RPMI7951 (cell line): ENCODE measurements around the gene STK38L. TPM values are rescaled to one million over a fixed set of nuclear protein-coding genes. Genes with fewer than 3 reads are reported as not detected.

ENCODE experiments used
- DNase-seq: peaks from one replicate; pipeline ENCODE4 v3.0.0-alpha.2; 2012; ENCODE audit warnings: low read depth
- total RNA-seq: library from RNA; depleted of rRNA; stranded (reverse); fragments of >200 nt; shearing (Covaris generic); gene quantifications from 2 replicates; pipeline ENCODE4 v1.2.3, GENCODE V29; 2014; rRNA removed

Gene STK38L
- total RNA-seq, result 11.0 and 14.7 TPM in 2 replicates

DNA sequence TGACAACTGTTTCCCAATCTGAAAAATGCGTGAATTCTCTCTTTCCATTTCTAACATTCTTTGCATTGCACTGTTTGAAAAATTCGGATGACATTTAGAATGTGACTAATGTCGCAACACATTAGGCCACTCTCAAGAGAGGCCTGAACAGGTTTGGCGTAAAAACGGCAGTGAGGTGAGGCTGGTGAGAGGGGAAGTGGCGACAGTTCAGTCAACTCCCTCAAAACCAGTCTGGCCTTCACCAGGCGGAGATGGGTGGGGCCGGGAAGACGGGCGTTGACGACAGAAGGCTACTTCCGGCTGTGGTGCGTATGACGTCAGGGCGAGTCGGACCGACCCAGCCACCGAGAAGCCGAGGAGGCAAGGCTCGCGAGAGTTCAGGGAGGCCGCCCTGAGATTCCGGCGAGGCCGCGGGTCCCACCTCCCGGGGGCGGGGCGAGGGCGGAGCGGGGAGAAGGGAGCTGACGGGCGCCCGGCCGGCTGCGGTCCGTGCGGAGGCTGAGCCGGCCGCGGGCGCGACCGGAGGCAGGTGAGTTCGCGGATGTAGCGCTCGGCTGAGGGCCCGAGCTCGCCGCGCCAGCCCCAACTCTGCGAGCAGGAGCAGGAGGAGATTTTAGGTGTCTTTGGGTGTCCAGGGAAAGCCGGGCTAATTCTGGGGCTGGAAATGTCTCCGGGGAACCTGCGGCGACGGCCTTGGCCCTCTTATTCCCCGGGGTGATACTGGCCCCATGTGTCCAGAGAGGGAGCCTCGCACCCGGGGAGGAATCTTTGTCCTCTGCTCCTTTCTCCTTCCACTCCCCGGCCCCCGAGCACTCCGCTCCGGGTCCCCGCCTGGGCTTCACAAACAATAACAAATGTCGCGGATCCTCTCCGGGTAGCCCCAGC is at the start of gene STK38L:
Gene STK38L, plus strand, starts transcription at position 483 of the 885 bp plus-strand sequence. CDS start 53,435 bp downstream, outside the sequence.
- DNase-seq, result peak; percentile 93

DNA sequence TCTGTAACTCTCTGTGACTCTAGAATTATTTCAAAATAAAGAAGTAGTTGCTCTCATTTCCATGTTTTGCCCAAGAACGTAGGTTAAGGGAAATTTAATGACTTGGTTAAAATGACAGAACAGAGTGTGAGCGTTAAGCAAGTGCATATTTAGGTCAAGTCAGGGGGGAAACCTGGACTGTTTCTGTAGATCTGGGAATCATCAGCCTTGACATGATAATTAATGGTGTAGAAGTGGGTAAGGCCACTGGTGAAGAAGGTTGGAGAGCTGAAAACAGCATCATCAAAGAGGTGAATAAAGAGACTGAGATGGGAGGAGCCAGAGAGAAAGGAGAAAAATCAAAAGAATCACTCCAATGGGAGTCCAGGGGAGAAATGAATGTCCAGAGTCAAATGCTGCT is 49.4 kb upstream of the STK38L start:
- no peak for DNase-seq

DNA sequence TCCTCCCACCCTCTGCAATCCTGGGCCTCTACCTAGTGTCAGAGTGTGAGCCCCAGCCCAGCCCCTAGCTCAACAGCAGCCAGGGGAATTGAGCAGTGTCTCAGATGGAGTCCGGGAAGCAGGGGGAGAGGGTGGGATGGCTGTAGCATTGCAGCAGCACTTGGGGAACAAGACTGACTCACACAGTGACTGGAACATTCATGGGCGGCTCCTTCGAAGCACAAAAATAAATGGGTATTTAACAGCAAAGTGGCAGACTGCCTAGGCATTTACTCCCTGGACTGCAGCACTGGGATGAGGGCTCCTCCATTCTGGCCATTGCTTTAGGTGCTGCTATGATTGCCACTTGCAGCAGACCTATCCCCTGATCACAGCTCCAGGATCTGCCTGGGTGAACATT is 46.0 kb upstream of the STK38L start:
- DNase-seq, result no peak

DNA sequence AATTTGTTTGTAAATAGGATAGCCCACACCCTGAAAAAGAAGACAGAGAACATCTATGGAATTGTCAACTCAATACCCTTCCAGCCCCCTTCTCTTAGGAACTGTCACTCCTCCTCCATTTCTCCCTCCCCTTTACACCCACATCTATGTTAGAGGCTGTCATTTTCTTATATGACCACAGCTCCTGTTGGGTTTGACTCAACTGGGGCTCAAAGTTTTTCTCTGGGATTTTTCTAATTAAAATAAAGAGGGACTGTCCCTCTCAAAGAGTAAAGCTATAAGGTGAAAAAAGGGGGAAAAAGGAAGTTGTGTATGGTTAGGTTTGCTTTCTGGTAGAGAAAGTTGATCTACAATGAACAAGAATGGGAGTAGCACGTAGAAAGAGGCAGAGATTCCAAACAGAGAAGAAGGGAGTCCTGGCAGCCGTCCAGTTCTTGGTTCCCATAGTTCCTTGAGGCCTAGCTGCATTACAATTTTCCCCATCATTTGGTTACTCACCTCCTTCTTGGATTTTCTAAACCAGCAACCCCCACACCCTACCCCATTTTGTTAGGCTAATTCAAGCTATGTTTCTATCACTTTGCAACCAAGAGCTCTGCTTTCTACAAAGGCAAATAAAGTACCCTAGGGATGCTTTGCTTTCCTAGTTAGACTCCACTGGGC is 44.3 kb upstream of the STK38L start:
- no peak for DNase-seq

DNA sequence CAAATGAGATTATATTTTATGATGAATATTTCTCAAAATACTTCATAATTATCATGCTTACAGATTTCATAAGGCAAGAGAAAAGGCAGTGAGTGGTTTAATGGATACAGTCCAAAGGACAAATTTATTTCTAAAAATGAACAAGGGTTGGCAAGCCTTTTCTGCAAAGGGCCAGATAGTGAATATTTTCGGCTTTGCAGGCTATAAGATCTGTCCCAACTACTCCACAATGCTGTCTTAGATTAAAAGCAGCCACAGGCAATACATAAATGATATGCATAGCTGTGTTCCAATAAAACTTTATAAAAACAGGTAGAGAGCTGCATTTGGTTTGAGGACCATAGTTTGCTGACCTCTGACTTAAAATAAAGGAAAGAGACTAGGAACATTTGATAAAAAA is 42.9 kb upstream of the STK38L start:
- DNase-seq, result no peak

DNA sequence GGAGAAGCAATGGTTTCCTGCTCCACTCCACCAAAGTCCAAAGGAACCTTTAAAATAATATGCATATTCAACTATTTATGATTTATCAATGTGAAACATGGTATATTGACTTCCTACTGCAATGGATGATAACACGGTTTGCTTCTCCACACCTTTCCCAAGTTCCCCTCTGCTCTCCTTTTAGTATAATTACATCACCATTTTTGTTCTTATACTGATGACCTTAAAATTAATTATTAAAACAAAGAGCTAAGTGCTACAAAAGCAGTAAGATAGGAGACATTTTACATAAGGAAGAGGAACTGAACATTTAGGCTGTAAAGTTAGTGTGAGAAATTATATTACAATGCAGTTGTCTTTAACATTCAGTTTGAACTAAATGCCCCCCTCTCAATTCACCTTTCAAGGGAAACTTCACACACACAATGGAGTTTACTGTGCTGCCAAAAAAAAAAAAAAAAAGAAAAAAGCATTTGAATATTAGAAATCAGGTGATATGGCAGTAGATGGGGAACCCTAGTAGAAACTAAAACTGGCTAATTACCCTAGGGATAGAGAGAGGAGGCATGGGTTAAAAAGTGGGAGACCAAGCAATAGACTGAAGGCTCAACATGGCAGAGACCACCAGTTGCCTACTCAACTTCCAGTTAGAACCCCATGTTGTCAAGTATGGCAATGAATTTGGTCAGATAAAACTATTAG is 37.1 kb upstream of the STK38L start:
- DNase-seq, result no peak

DNA sequence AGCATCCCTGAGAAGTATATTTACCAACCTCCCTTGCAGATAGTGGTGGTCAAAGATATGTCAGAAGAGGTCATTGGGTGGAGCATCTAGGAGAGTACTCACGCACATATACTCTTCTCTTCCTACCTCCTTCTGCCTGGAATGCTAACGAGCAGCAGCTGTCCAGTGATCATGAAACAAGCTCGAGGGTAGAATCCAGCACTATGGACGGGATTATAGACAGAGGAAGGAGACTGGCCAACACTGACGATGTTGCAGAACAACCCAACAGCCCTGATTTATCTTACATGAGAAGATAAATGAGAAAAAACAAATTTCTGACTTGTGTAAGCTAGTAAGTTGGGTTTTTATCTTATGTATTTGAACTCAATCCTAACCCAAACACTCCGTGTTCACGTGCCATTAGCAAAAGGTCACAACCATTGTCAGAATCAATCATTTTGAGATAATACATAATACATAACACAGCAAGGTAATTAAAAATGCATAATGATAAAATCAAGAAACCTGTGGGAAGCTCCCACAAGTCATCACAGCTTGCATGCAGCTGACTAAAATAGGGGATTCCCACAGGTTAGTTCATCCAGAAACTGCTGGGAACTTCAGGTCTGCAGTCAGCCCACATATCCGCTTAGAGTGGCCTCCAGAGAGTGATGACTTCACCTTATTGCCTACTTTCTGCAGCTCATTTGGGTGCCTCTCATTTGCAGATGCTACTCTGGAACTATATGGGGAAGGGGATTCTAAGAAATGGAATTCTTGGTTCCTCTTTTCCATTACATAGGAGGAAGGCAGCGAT is 36.3 kb upstream of the STK38L start:
- peak; percentile 10 for DNase-seq

DNA sequence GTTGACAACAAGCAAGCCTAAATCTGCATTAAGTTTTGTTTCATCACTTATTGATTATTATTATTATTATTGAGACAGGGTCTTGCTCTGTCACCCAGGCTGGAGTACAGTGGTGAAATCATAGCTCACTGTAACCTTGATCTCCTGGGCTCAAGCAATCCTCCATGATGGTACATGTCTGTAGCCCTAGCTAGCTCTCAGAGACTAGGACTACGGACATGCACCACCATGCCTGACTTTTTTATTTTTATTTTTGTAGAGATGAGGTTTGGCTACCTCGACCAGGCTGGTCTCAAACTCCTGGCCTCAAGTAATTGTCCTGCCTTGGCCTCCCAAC is 35.7 kb upstream of the STK38L start:
- no peak for DNase-seq

DNA sequence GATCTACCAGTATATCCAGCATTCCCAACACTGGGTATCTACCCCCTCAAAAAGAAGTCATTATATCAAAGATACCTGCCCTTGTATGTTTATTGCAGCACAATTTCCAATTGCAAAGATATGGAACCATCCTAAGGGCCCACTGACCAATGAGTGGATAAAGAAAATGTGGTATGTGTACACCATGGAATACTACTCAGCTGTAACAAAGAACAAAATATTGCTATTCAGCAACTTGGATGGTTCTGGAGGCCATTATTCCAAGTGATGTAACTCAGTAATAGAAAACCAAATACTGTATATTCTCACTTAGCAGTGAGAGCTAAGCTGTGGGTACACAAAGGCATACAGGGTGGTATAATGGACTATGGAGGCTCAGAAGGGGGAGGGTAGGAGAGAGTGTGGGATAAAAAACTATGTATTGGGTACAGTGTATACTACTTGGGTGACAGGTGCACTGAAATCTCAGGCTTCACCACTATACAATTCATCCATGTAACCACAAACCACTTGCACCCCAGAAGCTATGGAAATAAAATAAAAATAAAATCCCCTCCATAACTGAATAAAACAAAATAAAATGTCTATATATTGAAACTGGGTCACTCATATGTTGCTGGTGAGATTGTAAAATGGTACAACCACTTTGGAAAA is 34.7 kb upstream of the STK38L start:
- DNase-seq, result no peak

DNA sequence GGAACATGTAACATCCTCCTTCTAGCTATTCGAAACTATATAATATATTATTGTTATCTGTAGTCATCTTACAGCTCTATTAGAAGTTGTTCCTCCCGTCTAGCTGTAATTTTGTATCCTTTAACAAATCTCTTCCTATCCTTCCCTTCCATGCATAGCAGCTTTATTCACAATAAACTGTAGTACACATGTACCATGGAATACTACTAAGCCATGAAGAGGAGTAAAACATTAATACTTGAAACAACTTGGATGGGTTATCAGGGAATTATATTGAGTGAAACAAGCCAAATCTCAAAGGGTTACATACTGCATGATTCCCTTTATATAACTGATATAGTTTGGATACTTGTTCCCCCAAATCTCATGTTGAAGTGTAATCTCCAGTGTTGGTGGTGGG is 33.9 kb upstream of the STK38L start:
- DNase-seq, result no peak

DNA sequence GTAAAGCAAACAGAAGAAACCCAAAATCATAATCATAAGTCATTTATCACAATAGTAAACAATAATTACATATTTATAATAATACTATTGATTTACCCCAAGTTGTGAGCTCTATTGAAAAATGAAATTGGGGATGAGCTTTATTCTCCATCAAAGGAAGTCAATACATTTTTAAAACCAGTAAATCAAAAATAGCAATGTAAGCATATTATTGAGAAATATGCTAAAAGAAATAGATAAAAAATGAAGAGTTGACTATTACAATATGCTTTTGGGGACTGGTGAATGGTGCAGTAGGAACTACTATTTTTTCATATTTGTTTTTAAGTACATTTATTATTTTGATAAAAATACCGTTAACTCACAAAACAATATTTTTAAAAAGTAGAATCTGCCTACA is 31.2 kb upstream of the STK38L start:
- DNase-seq, result no peak

DNA sequence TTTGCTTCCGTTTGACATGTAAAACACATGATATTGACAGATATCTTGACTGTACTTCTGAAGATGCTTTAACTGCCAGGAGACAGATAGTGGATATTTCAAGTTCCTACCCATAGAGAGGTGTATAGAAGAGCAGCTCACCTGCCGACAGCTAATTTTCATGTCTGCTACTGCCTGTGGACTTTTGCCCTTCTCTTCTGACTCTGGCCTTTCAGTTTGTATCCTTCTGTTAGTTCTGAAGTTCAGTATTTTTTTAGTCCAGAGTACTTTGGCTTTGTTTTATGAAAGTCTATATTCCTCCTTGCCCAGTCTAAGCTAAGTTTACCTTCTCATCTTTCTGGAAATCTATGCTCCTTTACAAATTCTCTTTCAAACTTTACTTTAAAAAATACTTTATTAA is 30.8 kb upstream of the STK38L start:
- DNase-seq, result no peak

DNA sequence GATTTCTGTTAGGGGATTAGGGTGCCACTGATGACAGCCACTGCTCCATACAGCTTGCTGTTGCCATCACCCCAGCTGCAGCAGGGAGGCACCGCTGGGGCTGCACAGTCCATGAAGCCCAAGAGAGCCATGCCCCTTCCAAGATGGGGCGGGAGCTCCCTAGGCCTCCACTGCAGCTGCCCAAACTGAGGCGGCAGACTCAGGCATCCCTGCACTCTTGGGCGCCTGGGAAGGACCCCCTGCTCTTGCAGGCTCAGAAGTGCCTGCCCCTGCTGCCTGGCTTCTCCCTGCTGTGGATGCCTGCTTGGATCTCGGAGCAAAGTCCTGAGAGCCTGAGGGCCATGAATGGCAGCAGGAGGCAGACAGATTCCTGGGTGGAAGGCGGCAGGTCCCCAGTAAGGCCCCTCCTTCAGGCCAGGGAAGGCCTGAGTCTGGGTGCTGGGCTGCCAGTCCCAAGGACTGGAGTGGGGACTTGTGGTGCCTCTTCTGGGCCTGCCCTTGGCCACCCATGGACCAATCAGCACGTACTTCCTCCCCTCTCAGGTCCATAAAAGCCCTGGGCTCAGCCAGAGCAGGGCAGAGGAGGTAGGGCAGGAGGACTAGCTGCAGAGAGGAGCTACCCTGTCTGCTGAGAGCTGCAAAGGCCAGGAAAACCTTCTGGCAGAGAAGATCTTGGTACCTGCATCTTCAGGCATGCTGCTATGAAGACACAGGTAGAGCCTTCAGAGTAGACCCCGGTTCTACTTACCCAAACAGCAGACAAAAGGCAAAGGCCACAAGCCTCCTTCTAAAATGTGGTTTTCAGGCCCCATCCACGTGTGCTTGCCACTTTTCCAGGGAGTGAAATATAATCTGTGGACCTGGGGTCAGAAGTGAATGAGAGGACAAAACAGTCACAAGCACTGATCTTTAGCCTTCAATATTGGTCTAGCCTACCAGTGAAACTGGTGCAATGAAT is 30.0 kb upstream of the STK38L start:
- DNase-seq, result no peak

DNA sequence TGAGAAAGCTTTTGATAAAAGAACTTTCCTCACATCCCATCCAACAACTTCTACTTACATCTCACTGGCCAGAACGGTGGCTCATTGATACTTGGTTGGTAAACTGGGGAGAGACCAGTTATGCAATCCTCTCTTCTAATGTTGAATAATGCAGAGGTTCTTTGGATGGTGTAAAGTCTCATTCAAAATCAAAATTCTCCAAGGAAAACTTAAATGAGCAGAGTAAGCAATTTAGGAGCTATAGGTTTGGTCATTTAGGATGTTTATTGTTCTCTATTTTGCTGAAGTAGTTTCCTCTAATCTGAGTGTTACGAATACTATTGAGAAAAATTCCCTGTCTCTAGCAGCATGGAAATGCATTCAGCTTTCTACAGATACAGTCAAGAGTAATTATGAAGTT is 26.5 kb upstream of the STK38L start:
- DNase-seq, result no peak

DNA sequence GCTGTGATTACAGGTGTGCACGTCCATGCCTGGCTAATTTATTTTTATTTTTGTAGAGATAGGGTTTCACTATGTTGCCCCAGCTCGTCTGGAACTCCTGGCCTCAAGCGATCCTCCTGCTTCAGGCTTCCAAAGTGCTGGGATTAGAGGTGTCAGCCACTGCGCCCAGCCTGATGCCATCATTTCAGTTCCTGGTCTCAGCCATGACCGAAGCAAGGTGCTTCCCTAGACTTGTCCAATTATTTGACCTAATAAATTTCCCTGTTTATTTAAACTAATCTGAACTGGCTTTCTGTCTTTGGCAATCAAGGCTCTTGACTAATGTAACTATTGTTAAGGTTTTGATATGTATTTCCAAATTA is 24.4 kb upstream of the STK38L start:
- no peak for DNase-seq

DNA sequence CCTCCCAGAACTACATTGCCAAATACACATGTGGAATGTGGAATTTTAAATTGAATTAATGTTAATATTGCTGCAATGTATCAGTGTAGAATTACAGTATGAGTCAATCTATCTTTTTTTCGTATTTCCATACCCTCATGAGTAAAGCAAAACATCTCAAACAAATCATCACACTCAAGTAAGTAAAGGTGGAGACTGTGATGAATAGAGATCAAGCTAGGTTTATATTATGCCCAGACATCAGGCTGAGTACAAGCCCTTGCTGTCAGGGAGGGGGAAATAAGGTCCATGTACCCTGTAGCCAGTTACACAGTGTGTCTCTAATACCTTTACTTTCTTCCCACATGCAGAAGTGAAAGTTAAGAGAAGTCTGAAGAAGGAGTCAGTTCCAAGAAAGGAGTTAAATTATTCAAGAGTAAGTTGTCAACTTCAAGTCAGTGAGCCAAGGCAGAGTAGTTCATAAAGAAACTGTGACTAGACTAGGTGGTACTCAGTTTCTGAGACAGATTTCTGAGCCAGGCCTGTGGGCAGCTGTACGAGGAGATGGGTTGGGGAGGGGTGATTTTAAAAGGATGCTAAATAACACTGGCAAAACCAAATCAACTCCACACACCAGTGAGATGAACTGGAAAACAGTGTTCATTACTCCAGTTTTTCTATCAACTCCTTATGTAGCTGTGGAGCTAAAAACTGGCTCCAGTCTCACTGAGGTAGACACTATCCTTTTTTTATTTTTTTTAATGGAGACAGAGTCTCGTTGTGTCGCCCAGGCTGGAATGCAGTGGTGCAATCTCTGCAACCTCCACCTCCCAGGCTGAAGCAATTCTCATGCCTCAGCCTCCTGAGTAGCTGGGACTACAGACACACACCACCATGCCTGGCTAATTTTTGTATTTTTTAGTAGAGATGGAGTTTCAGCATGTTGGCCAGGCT is 23.8 kb upstream of the STK38L start:
- no peak for DNase-seq

DNA sequence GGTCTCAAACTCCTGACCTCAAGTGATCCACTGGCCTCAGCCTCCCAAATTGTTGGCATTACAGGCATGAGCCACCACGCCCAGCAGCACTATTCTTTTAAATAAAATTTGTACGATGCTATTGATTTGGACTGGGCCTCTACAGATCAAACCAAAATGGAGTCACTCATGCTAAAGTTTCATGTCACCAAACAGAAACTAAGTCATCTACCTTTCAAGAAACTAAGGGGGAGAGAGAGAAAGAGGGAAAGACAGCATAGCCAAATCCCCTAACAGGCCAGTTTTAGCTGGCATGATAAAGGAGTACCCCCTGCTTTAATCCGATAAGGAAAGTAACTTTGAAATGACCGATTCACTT is 23.1 kb upstream of the STK38L start:
- DNase-seq, result no peak

DNA sequence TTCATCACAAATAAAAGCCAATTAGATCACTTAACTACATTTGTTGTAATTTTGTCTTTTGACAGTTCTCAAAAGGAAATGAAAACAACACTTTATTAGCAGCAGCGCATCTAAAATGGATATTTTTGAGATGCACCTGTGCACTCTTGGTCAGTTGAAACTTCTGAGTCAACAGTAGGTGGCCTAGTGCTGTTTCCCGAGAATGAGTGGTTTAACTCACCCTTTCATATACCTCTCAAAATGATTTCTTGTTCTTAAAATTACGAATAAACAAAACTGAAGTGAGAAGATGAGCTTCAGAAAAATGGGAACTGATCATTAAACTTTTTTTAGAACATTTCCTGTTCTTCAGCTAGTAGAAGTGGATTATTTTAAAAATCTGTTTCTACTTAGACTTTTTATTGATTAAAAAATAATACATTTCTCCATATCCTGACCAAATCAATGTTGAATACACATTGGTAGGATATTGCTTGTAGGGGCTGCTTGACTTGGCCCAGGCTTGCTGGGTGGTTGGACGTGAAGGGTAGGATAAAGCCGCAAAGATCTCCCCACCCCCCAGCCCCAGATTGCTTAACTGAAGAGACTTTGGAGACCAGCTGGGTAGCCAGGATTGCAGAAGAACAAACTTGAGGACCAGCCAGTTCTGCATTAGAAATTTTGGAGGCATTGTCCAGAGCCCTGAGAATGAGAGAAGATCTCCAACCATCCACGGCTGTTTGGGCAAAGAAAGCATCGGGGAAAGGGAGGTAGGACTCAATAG is 22.3 kb upstream of the STK38L start:
- DNase-seq, result no peak
